Hepatocyte (in vitro differentiated cells): ENCODE results near the gene MAPK6.

Source experiments
- EZH2 ChIP-seq: fragments of 200-600 bp; sonication (generic); IDR thresholded peaks from 2 replicates; pipeline ENCODE4 v1.6.1; 2016; ENCODE audit warnings: antibody characterized with exemption, mild to moderate bottlenecking, borderline replicate concordance
- EZH2phosphoT487 ChIP-seq: fragments of 200-600 bp; sonication (generic); IDR thresholded peaks from one replicate; pipeline ENCODE4 v1.6.1; 2018; ENCODE audit warnings: antibody characterized with exemption, mild to moderate bottlenecking, low read depth, moderate library complexity; ENCODE audit not compliant: unreplicated experiment, severe bottlenecking
- TF ChIP-seq, protein P1 (sequence below): fragments of 200-600 bp; sonication (generic); IDR thresholded peaks from 2 replicates; pipeline ENCODE4 v1.5.1; 2016; ENCODE audit warnings: antibody characterized with exemption, mild to moderate bottlenecking; ENCODE audit not compliant: poor library complexity

DNA sequence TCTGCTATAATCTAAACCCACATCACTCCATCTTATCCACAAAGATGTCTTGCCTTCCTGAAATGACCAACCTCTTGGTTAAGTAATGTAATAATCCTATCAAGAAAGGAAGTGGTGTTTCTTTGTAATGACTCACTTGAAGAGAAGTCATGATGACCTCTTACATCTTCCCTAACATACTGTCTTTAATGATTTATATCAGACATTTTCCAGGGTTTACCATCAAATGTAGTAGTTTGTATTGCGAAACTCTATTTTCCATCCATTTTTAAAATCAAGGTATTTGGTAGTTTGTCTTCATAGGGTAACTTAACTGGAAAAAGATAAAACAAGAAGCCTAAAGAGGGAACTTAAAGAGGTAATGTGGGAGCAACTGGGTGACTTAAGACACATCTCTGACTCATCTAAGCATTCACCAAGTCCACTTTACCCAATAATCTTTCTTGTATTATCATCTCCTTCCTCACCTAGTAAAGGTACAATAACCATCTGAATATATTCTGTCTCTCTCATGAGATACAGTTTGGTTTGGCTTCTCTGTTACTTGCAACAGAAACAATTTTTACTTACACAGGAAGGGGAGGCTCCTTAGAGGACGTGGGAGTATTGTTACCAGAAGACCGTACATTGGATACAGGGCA, 5.7 kb upstream of the MAPK6 start:
- no peak for TF ChIP-seq EZH2
- TF ChIP-seq, protein P1, sequence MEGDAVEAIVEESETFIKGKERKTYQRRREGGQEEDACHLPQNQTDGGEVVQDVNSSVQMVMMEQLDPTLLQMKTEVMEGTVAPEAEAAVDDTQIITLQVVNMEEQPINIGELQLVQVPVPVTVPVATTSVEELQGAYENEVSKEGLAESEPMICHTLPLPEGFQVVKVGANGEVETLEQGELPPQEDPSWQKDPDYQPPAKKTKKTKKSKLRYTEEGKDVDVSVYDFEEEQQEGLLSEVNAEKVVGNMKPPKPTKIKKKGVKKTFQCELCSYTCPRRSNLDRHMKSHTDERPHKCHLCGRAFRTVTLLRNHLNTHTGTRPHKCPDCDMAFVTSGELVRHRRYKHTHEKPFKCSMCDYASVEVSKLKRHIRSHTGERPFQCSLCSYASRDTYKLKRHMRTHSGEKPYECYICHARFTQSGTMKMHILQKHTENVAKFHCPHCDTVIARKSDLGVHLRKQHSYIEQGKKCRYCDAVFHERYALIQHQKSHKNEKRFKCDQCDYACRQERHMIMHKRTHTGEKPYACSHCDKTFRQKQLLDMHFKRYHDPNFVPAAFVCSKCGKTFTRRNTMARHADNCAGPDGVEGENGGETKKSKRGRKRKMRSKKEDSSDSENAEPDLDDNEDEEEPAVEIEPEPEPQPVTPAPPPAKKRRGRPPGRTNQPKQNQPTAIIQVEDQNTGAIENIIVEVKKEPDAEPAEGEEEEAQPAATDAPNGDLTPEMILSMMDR = no peak
- no peak for TF ChIP-seq EZH2phosphoT487
